Measurements from ENCODE around the gene NTMT1.

- TF ChIP-seq CTCF (IDR thresholded peaks at IDR 0.05) (no peak), USF2 (IDR thresholded peaks at IDR 0.05) (no peak), EP300 (IDR thresholded peaks at IDR 0.05) (no peak), POLR2A (IDR thresholded peaks at IDR 0.05; ENCODE audit: low read length) (no peak), KDM1A (IDR thresholded peaks at IDR 0.05; ENCODE audit: low read depth) (no peak), HDAC2 (IDR thresholded peaks at IDR 0.05) (no peak), MAFK (IDR thresholded peaks at IDR 0.05; ENCODE audit: partially characterized antibody) (no peak), HOXA7 (CRISPR knock-in tag; IDR thresholded peaks at IDR 0.05) (no peak), CHD2 (IDR thresholded peaks at IDR 0.05; ENCODE audit: low read length, partially characterized antibody) (no peak), CBX2 (IDR thresholded peaks at IDR 0.05; ENCODE audit: borderline replicate concordance, low read depth) (no peak), MAX (IDR thresholded peaks at IDR 0.05) (no peak), MYC (IDR thresholded peaks at IDR 0.05; ENCODE audit: borderline replicate concordance, low read length) (no peak)
Observed at GRCh38 chr9:129586685-129587084, 39.3 kb upstream of the NTMT1 start.

Measured in A549 (cell line).